ENCODE measurements around the gene EDEM3. TPM values are rescaled to one million over a fixed set of nuclear protein-coding genes. Genes with fewer than 3 reads are reported as not detected.
"Not testable (repeated sequence)": the region's sequence is repeated elsewhere in the genome, so short reads cannot be mapped to it uniquely, and the experiment has no call there.

The EDEM3 gene
- total and polyA plus RNA-seq, 2 of the 8 experiments (the other 6 are each of a cell fraction or from before 2014, with no cell fraction given): 1.6 to 14.0 TPM

DNA sequence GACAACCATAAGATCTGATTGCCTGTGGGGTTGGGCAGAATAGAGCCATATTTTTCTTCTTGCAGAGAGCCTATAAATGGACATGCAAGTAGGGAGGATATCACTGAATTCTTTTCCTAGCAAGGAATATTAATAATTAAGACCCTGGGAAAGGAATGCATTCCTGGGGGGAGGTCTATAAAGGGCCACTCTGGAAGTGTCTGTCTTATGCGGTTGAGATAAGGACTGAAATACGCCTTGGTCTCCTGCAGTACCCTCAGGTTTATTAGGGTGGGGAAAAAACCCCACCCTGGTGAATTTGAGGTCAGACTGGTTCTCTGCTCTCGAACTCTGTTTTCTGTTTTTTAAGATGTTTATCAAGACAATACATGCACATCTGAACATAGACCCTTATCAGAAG is 29.1 kb upstream of the EDEM3 start:
- H2BK5ac ChIP-seq (ENCODE audit: low read depth, low read length); H3K36me3 ChIP-seq (ENCODE audit: control insufficient read depth in 2 of 4, insufficient read depth in 4 of 4, low read length in 3 of 4); H2BK120ac ChIP-seq (replicated peaks; ENCODE audit: low read depth, low read length); H3K27me3 ChIP-seq (replicated peaks in 1 of 4; ENCODE audit: control insufficient read depth in 3 of 4, extremely low read depth in 1 of 4, insufficient read depth in 3 of 4, low read length in 3 of 4); H2AFZ ChIP-seq (ENCODE audit: low read length); H4K5ac ChIP-seq (ENCODE audit: insufficient read length, low read depth, low read length); CTCF ChIA-PET (ENCODE audit: partially characterized antibody); H2AK5ac ChIP-seq (ENCODE audit: low read depth, low read length); H3K4me1 ChIP-seq (replicated peaks in 1 of 4; ENCODE audit: control insufficient read depth in 3 of 4, insufficient read depth in 4 of 4, low read length in 3 of 4); H3K27ac ChIP-seq (ENCODE audit: low read depth, low read length); POLR2A ChIA-PET (ENCODE audit: partially characterized antibody); H3K4ac ChIP-seq (replicated peaks; ENCODE audit: insufficient read length, low read depth, low read length); H3K79me2 ChIP-seq (ENCODE audit: control insufficient read depth in 1 of 2, insufficient read depth in 2 of 2, low read length in 2 of 2); H2BK20ac ChIP-seq (ENCODE audit: low read length); H3K56ac ChIP-seq (replicated peaks; ENCODE audit: insufficient read length, low read depth, low read length); H3K79me1 ChIP-seq (ENCODE audit: low read depth, low read length); H2BK12ac ChIP-seq (ENCODE audit: low read depth, low read length); H3K9ac ChIP-seq (replicated peaks in 1 of 4; ENCODE audit: extremely low read depth in 1 of 4, low read depth in 3 of 4, low read length in 3 of 4); H4K8ac ChIP-seq (ENCODE audit: extremely low read depth, insufficient read depth, low read length); DNase-seq (ENCODE audit: low read depth in 1 of 2, low spot score in 2 of 2); H3K4me2 ChIP-seq (ENCODE audit: insufficient read depth in 1 of 2, low read depth in 2 of 2, low read length in 2 of 2); H3K9me3 ChIP-seq (ENCODE audit: insufficient read depth in 2 of 2, low read depth in 1 of 2, low read length in 1 of 2); H2BK15ac ChIP-seq (ENCODE audit: low read length); H3K14ac ChIP-seq (ENCODE audit: insufficient read length); H3K23ac ChIP-seq (ENCODE audit: insufficient read length); H3K18ac ChIP-seq (ENCODE audit: extremely low read depth, low read length); H4K20me1 ChIP-seq (replicated peaks in 1 of 2; ENCODE audit: control insufficient read depth in 1 of 2, insufficient read depth in 2 of 2, low read length in 2 of 2); H3K4me3 ChIP-seq (ENCODE audit: extremely low read depth in 1 of 4, insufficient read depth in 2 of 4, low read depth in 3 of 4, low read length in 4 of 4); H4K91ac ChIP-seq (replicated peaks; ENCODE audit: insufficient read length, low read length); FAIRE-seq; H3K23me2 ChIP-seq (ENCODE audit: low read depth, low read length): not testable (repeated sequence)
- WGBS, 2 experiments (ENCODE audit: extremely low coverage in 1 of 2, insufficient coverage in 1 of 2, insufficient read length in 1 of 2, insufficient replicate concordance in 2 of 2, low coverage in 1 of 2, low lambda C conversion rate in 2 of 2, missing lambda C conversion rate in 1 of 2): 98% methylated on average over 3 of the region's 3 CpGs; no CpG with 5 or more reads in 1 of the 2 experiments

Data from H1 (cell line).